SU-DHL-6 (cell line): ENCODE results near the gene RAB4B.
"Not testable (repeated sequence)": the region's sequence is repeated elsewhere in the genome, so short reads cannot be mapped to it uniquely, and the experiment has no call there.

Experiments
- CTCF ChIP-seq: fragments of 200-600 bp; sonication (generic); IDR thresholded peaks from one replicate; pipeline ENCODE4 v1.5.1; 2017; ENCODE audit warnings: antibody characterized with exemption, mild to moderate bottlenecking, low read length, moderate library complexity; ENCODE audit not compliant: insufficient read depth, poor library complexity, severe bottlenecking
- EZH2phosphoT487 ChIP-seq: fragments of 200-600 bp; sonication (generic), shearing (Covaris generic); conservative IDR thresholded peaks from 2 replicates; pipeline ENCODE4 v1.6.1; 2018; ENCODE audit warnings: mild to moderate bottlenecking, antibody characterized with exemption, low read length, moderate library complexity, mixed read lengths

- not testable (repeated sequence) for TF ChIP-seq CTCF, EZH2phosphoT487
These were observed 64.0 kb downstream of the RAB4B start for GRCh38 chr19:40842012-40842411.
